ENCODE measurements around the gene CTXND1. TPM values are rescaled to one million over a fixed set of nuclear protein-coding genes. Genes with fewer than 3 reads are reported as not detected.

The CTXND1 gene
- total RNA-seq, 1 donor from 2014 or later, result 1.1 TPM

- Mint-ChIP-seq H3K9me3 (no peaks in the 10 kb centered on the region), H3K27ac (no peak overlapping the region), H3K36me3 (no peaks in the 10 kb centered on the region), H3K4me1 (ENCODE audit: unreplicated experiment) (peaks cover 10% of the 10 kb centered on the region), H3K27me3 (peaks cover 29% of the 10 kb centered on the region), H3K4me3 (no peak overlapping the region)
- DNase-seq (ENCODE audit: extremely low spot score, unreplicated experiment), result no peak
- no peak for TF ChIP-seq CTCF (conservative IDR thresholded peaks at IDR 0.05)
These were observed 18.4 kb downstream of the CTXND1 start for GRCh38 chr15:80233581-80233980.

GRCh38 chr15:80231371-80231770 is 20.6 kb downstream of the CTXND1 start:
- no peak for DNase-seq (ENCODE audit: extremely low spot score, unreplicated experiment)
- Mint-ChIP-seq H3K4me3 (no peak overlapping the region), H3K27ac (no peak overlapping the region), H3K36me3 (no peaks in the 10 kb centered on the region), H3K9me3 (no peaks in the 10 kb centered on the region), H3K4me1 (ENCODE audit: unreplicated experiment) (peaks cover 10% of the 10 kb centered on the region), H3K27me3 (peaks cover 32% of the 10 kb centered on the region)
- no peak for TF ChIP-seq CTCF (conservative IDR thresholded peaks at IDR 0.05)

- no peak for TF ChIP-seq CTCF (conservative IDR thresholded peaks at IDR 0.05)
- H3K4me1 Mint-ChIP-seq (ENCODE audit: unreplicated experiment), result peaks cover 10% of the 10 kb centered on the region
These were observed 22.9 kb downstream of the CTXND1 start for GRCh38 chr15:80228959-80229610.

GRCh38 chr15:80219955-80220354 is 32.1 kb downstream of the CTXND1 start:
- no peaks in the 10 kb centered on the region for H3K4me1 Mint-ChIP-seq (ENCODE audit: unreplicated experiment)
- peaks cover 3% of the 10 kb centered on the region for H3K36me3 Mint-ChIP-seq
- no peaks in the 10 kb centered on the region for H3K27me3 Mint-ChIP-seq
- no peaks in the 10 kb centered on the region for H3K9me3 Mint-ChIP-seq
- H3K27ac Mint-ChIP-seq, result no peak overlapping the region
- DNase-seq (ENCODE audit: extremely low spot score, unreplicated experiment), result no peak
- no peak overlapping the region for H3K4me3 Mint-ChIP-seq
- TF ChIP-seq CTCF (conservative IDR thresholded peaks at IDR 0.05), result no peak

More at GRCh38 chr15:80228959-80229610, 22.9 kb downstream of the CTXND1 start:
- Mint-ChIP-seq H3K9me3 (no peaks in the 10 kb centered on the region), H3K36me3 (no peaks in the 10 kb centered on the region), H3K4me3 (no peak overlapping the region), H3K27ac (no peak overlapping the region), H3K27me3 (peaks cover 32% of the 10 kb centered on the region)
- DNase-seq (ENCODE audit: extremely low spot score, unreplicated experiment), result no peak

- Mint-ChIP-seq H3K36me3 (no peaks in the 10 kb centered on the region), H3K4me1 (ENCODE audit: unreplicated experiment) (no peaks in the 10 kb centered on the region), H3K4me3 (no peak overlapping the region), H3K27ac (no peak overlapping the region), H3K27me3 (no peaks in the 10 kb centered on the region), H3K9me3 (no peaks in the 10 kb centered on the region)
- TF ChIP-seq CTCF (conservative IDR thresholded peaks at IDR 0.05), result no peak
- DNase-seq (ENCODE audit: extremely low spot score, unreplicated experiment), result no peak
These were observed 34.6 kb downstream of the CTXND1 start for GRCh38 chr15:80217327-80217900.

Data from type B pancreatic cell (in vitro differentiated cells).